Lower leg skin (tissue), 3 donors: ENCODE results near the gene C9orf72.

ENCODE experiments used
- POLR2A ChIP-seq, 2 donors: fragments of 450-650 bp; IDR thresholded peaks; one replicate each; pipeline ENCODE4 v1.6.1; 2016 to 2017; ENCODE audit warnings: antibody characterized with exemption in 2 of 2, mild to moderate bottlenecking in 1 of 2, moderate library complexity in 1 of 2
- TF ChIP-seq, protein P1 (sequence below), 3 donors: fragments of 450-650 bp; IDR thresholded peaks; one replicate each; pipeline ENCODE4 v1.5.1; 2016; ENCODE audit warnings: antibody characterized with exemption in 3 of 3, mild to moderate bottlenecking in 3 of 3, moderate library complexity in 2 of 3

- TF ChIP-seq, protein P1, sequence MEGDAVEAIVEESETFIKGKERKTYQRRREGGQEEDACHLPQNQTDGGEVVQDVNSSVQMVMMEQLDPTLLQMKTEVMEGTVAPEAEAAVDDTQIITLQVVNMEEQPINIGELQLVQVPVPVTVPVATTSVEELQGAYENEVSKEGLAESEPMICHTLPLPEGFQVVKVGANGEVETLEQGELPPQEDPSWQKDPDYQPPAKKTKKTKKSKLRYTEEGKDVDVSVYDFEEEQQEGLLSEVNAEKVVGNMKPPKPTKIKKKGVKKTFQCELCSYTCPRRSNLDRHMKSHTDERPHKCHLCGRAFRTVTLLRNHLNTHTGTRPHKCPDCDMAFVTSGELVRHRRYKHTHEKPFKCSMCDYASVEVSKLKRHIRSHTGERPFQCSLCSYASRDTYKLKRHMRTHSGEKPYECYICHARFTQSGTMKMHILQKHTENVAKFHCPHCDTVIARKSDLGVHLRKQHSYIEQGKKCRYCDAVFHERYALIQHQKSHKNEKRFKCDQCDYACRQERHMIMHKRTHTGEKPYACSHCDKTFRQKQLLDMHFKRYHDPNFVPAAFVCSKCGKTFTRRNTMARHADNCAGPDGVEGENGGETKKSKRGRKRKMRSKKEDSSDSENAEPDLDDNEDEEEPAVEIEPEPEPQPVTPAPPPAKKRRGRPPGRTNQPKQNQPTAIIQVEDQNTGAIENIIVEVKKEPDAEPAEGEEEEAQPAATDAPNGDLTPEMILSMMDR (IDR thresholded peaks at IDR 0.05) = no peak
- no peak for TF ChIP-seq POLR2A (IDR thresholded peaks at IDR 0.05)
Measured at GRCh38 chr9:27514551-27514950, 58.7 kb downstream of the C9orf72 start.
